Endothelial cell (in vitro differentiated cells): ENCODE results near the gene DVL1. TPM values are rescaled to one million over a fixed set of nuclear protein-coding genes. Genes with fewer than 3 reads are reported as not detected.

ENCODE experiments used
- DNase-seq: peaks from one replicate; pipeline ENCODE4 v3.0.0; 2021; ENCODE audit warnings: low spot score
- H3K27ac Mint-ChIP-seq: one replicate; pipeline ENCODE4 v1.8.0; 2021; ENCODE audit warnings: mixed read lengths, inconsistent platforms; ENCODE audit not compliant: unreplicated experiment
- H3K27me3 Mint-ChIP-seq: one replicate; pipeline ENCODE4 v1.8.0; 2021; ENCODE audit warnings: mild to moderate bottlenecking, moderate library complexity, mixed read lengths, inconsistent platforms; ENCODE audit not compliant: unreplicated experiment
- H3K36me3 Mint-ChIP-seq: one replicate; pipeline ENCODE4 v1.8.0; 2021; ENCODE audit warnings: mild to moderate bottlenecking, low read depth, mixed read lengths, inconsistent platforms; ENCODE audit not compliant: unreplicated experiment
- H3K4me1 Mint-ChIP-seq: one replicate; pipeline ENCODE4 v1.8.0; 2021; ENCODE audit warnings: mild to moderate bottlenecking, mixed read lengths, inconsistent platforms; ENCODE audit not compliant: unreplicated experiment
- H3K4me3 Mint-ChIP-seq: one replicate; pipeline ENCODE4 v1.8.0; 2021; ENCODE audit warnings: mild to moderate bottlenecking, mixed read lengths, inconsistent platforms; ENCODE audit not compliant: unreplicated experiment
- H3K9me3 Mint-ChIP-seq: one replicate; pipeline ENCODE4 v1.8.0; 2021; ENCODE audit warnings: mixed read lengths, inconsistent platforms; ENCODE audit not compliant: unreplicated experiment
- CTCF ChIP-seq: fragments of 200-600 bp; sonication (generic); IDR thresholded peaks from one replicate; pipeline ENCODE4 v1.5.0; 2021; ENCODE audit warnings: antibody characterized with exemption; ENCODE audit not compliant: unreplicated experiment
- total RNA-seq: library from RNA; stranded (reverse); fragmentation: NEBNext Ultra II Directional; extraction: Animal tissue kit (Norgen Biotek cat#: 25700); gene quantifications from one replicate; pipeline ENCODE4 v1.2.1, GENCODE V29; 2021; ENCODE audit not compliant: unreplicated experiment

The DVL1 gene
- total RNA-seq, 1 donor from 2014 or later = 26.7 TPM

- H3K27ac Mint-ChIP-seq = no peak overlapping the region
- no peaks in the 10 kb centered on the region for H3K4me1 Mint-ChIP-seq
- H3K9me3 Mint-ChIP-seq = no peaks in the 10 kb centered on the region
- no peak overlapping the region for H3K4me3 Mint-ChIP-seq
- peaks cover 14% of the 10 kb centered on the region for H3K27me3 Mint-ChIP-seq
- peak; percentile 63 for DNase-seq
- peaks cover 10% of the 10 kb centered on the region for H3K36me3 Mint-ChIP-seq
- peak; percentile 44 for TF ChIP-seq CTCF
These were observed 4.4 kb downstream of the DVL1 start for GRCh38 chr1:1344655-1345361.

GRCh38 chr1:1343811-1344421 is 5.3 kb downstream of the DVL1 start:
- no peak for TF ChIP-seq CTCF
- Mint-ChIP-seq H3K36me3 (peaks cover 10% of the 10 kb centered on the region), H3K4me1 (no peaks in the 10 kb centered on the region), H3K27ac (no peak overlapping the region), H3K4me3 (no peak overlapping the region), H3K27me3 (peaks cover 15% of the 10 kb centered on the region), H3K9me3 (no peaks in the 10 kb centered on the region)
- DNase-seq = no peak

- no peak for DNase-seq
- H3K36me3 Mint-ChIP-seq = peaks cover 10% of the 10 kb centered on the region
- no peaks in the 10 kb centered on the region for H3K4me1 Mint-ChIP-seq
- peaks cover 13% of the 10 kb centered on the region for H3K27me3 Mint-ChIP-seq
- no peak for TF ChIP-seq CTCF
- H3K27ac Mint-ChIP-seq = no peak overlapping the region
- no peaks in the 10 kb centered on the region for H3K9me3 Mint-ChIP-seq
- H3K4me3 Mint-ChIP-seq = no peak overlapping the region
These were observed 6.6 kb downstream of the DVL1 start for GRCh38 chr1:1342584-1343115.

- DNase-seq = no peak
- Mint-ChIP-seq H3K36me3 (peaks cover 10% of the 10 kb centered on the region), H3K4me1 (no peaks in the 10 kb centered on the region), H3K4me3 (no peak overlapping the region), H3K27ac (no peak overlapping the region), H3K9me3 (no peaks in the 10 kb centered on the region), H3K27me3 (peaks cover 13% of the 10 kb centered on the region)
- no peak for TF ChIP-seq CTCF
These were observed 7.1 kb downstream of the DVL1 start for GRCh38 chr1:1342061-1342562.

- no peak for DNase-seq
- peak overlapping the region; percentile 78 for H3K4me3 Mint-ChIP-seq
- peaks cover 10% of the 10 kb centered on the region for H3K36me3 Mint-ChIP-seq
- no peaks in the 10 kb centered on the region for H3K4me1 Mint-ChIP-seq
- H3K27me3 Mint-ChIP-seq = peaks cover 8% of the 10 kb centered on the region
- no peak for TF ChIP-seq CTCF
- no peaks in the 10 kb centered on the region for H3K9me3 Mint-ChIP-seq
- H3K27ac Mint-ChIP-seq = no peak overlapping the region
These were observed 7.6 kb downstream of the DVL1 start for GRCh38 chr1:1341549-1342021.
